Kidney tubule cell (primary cell): ENCODE data around the gene ADGRG6.

Experiments
- DNase-seq: peaks from one replicate; pipeline ENCODE4 v3.0.0-alpha.2; 2018; ENCODE audit warnings: low spot score

Gene ADGRG6

DNA sequence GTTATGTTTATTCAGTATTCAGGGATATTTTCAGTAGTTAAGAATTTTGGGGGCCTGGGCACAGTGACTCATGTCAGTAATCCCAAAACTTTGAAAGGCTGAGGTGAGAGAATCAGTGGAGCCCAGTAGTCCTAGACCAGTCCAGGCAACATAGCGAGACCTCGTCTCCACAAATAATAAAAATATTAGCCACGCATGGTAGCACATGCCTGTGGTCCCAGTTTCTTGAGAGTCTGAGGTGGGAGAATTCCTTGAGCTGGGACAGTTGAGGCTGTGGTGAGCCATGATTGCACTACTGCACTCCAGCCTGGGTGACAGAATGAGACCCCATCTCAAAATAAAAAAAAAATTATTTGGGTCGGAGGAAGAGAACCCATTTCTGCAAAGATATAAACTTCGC, 20.3 kb downstream of the ADGRG6 start:
- DNase-seq = peak; percentile 26

- DNase-seq = no peak
These were observed 20.8 kb downstream of the ADGRG6 start for GRCh38 chr6:142322504-142323198.

DNA sequence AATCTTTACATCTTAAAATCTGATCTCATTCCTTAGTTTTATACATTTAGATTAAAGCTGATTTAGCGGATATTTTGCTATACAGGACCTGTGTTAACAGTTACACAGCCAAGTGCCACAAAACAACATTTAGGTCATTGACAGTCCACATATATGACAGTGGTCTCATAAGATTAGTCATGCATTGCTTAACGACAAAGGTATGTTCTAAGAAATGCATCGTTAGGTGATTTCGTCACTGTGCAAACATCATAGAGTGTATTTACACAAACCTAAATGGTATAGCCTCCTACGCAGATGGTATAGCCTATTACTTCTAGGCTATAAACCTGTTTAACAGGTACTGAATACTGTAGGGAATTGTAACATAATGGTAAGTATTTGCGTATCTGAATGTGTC, 21.6 kb downstream of the ADGRG6 start:
- DNase-seq = peak; percentile 30

GRCh38 chr6:142324111-142324510, 22.3 kb downstream of the ADGRG6 start:
- DNase-seq = no peak

DNA sequence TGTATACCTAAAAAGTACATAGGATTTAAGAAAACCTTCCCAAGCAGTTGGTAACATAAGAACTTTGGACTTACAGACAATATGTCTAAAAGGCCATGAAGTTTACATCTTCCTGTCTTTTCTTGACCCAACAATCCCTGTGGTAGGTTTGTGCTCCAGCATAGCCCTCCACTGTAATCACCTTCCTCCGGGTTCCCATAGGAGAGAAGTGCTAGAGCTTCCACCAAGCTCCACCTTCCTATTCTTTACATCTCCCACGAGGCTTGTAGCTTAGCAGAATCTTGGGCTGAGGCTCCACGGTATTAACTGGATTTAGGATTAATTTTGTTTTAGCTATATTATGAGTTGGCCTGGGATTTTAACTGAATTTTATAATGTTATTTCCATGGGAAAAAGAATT, 23.3 kb downstream of the ADGRG6 start:
- no peak for DNase-seq

DNA sequence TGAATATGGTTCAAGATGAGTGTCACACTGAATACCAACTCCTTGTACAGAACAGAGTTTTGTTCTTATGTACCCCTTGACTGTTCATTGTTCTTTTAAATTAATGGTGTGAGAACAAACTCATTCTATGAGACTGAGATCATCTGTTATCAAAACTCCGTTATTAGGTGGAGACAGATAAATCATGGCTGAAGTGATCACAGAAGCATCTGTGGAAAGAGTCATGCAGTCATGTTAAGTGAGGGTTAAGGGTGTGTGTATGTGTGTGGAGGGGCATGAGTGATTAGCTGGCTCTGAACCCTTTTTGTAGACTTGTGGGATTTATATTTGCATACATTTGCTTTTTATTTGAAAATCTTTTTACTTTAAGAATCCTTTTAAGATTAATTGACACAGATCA, 24.7 kb downstream of the ADGRG6 start:
- DNase-seq = peak; percentile 34

- no peak for DNase-seq
These were observed 26.3 kb downstream of the ADGRG6 start for GRCh38 chr6:142328070-142328469.

GRCh38 chr6:142329486-142330113, 27.8 kb downstream of the ADGRG6 start:
- no peak for DNase-seq

DNA sequence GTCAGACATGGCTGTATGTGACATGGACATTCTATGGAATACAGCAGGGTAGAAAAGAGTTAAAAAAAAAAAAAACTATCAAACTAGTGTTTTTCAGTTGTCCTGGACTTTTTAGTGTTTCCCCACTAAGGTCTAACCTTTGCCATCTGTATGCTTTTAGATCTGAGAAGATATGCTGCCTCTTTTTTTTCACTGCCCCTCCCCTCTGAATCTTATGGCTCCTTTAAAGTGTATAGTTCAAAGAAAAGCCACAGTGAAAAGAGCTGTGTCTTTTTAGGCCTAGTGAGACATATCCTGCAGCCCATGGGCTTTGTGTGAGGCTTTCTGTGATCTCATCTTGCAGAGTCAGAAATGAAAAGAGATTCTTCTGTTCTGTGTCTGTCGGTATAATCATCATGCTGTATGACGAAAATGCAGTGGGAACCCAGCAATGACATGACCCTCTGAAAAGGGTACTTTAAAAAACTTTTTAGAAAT, 29.3 kb downstream of the ADGRG6 start:
- DNase-seq = peak; percentile 12

- DNase-seq = no peak
These were observed 29.8 kb downstream of the ADGRG6 start for GRCh38 chr6:142331601-142332000.

DNA sequence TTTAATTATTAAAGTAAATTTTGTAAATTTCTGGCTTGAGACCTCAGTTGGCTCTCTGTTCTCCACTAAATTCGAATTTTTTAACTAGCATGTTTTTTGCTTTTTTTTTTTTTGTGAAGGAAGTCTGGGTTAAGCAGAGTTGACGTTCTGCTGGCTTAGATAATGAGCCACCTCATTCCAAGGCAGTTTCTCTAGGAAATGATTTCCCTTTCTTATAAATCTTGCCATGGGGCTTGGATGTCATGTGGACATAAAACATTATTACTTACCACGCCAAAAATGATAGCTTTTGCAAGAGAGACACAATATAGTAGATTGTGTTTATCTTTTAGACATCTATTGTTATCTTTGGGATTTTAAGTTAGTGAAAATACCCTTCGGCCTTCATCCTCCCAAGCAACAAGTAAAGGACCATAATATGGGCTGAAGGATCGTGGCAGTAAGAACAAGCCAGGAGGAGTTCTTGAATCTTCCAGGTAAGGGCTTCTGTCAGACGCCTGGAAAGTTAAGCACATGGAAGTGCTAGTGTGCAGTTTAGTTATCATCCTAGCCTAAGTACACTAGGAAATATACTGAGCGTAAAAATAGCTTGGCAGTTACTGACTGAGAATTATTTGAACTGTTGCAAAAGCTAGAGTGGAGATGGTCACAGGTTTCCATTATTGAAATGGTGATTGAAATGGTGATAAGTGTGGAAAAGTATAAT, 30.7 kb downstream of the ADGRG6 start:
- DNase-seq = no peak

- DNase-seq = no peak
These were observed 31.6 kb downstream of the ADGRG6 start for GRCh38 chr6:142333431-142333830.

- no peak for DNase-seq
These were observed 32.5 kb downstream of the ADGRG6 start for GRCh38 chr6:142334294-142334693.

DNA sequence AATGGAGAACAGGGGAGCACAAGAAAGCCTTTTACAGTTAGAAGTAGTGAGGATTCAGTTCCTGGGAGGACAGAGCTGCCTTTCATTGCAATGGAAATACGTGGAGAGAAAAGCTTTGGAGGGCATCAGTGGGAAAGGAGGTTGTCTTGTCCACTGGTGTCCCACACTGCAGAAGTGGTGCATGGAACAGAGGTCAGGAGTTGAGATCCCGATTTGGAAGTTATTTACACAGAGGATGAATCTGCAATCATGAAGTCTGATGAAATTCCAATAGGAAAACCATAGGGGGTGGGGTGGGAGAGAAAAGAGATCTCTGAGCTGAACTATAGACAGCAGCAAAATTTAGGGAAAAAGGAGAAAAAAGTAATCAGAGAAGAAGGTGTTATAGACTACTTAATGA, 33.6 kb downstream of the ADGRG6 start:
- DNase-seq = no peak

DNA sequence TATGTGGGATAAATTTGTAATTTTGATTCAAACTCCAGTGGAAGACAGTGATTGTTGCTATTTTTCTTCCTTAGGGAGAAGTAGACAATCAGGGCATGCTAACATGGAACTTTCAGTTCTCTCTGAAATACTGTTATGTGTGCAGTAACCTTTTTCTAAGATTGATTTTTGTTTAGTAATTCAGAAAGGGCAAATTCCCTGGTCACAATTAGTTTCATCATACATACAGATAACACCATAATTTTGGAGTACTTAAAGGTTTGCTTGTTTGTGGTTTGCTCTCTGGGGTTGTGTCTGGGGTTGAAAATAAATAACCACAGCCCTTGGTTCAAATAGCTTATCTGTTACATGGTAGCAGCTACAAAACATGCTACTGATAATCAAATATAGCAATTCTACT, 34.4 kb downstream of the ADGRG6 start:
- DNase-seq = no peak

DNA sequence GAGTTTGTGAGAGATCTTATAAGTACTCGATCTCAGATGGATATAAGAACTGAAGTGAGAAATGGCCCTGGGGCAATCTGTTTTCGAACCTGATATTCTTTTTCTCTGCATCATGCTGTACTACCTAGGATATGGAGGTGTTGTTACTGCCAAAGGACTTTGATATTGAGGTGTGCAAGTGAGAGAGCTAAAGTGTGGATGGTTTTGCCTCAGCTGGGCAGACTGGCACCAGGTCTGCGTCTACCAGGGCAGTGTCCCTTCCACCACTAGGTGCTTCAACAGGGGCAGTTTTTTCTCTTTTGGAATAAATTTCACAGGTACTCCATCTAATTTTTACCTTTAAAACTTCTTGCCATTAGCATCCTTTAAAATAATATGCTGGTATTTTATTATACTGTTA, 35.0 kb downstream of the ADGRG6 start:
- no peak for DNase-seq

DNA sequence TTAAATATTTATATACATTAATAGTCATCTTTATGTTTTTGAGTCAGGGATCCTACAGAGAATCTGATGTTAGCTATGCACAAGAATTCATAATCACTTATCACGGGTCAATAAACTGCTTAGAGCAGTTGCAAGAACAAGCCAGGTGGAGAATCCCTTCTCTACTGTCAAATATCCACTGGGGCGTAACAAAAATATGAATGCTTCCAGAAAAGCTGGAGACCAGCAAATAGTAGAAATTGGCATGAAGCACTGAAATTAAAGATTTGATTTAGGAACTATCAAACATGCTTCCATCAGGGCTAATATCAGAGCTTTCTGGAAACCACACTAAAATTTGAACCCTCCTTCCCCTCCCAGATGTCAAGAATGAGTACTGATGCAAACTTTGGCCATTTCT, 37.3 kb downstream of the ADGRG6 start:
- DNase-seq = no peak

DNA sequence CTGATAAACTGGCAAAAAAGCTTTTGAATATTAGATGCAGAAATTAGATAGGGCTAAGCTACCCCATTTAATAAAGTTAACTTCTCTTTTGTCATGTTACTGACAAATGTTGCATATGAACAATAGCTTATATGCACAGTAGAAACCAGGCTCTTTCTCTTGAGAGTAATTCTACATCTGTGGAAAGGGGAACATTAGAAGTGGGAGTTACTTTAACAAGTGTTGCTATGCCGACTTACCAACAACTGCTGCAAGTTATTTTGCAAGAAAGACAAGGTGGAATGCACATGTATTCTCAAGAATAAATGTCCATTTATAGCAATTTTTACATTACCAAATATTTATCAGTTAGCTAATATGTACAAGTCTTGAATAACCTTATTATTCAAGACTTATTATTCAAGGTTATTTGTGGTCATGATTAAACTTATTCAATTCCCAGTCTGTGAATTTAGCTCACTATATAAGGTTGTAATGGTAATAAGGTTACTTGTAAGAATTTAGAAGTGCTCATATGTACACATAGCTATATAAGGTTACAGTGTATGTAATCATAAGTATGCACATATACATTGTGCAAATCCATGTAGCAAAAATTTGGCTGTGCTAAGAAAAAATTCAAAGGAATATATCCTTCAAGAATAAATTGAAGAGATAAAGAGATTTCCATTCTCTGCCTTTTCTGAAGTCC, 38.3 kb downstream of the ADGRG6 start:
- no peak for DNase-seq

GRCh38 chr6:142341855-142342330, 40.1 kb downstream of the ADGRG6 start:
- DNase-seq = no peak

GRCh38 chr6:142342986-142343385, 41.2 kb downstream of the ADGRG6 start:
- DNase-seq = no peak

- no peak for DNase-seq
These were observed 42.1 kb downstream of the ADGRG6 start for GRCh38 chr6:142343938-142344337.

GRCh38 chr6:142345261-142345660, 43.5 kb downstream of the ADGRG6 start:
- no peak for DNase-seq
